ENCODE data around the gene OSMR.

- no peak for TF ChIP-seq EP300 (IDR thresholded peaks at IDR 0.05)
- TF ChIP-seq CTCF (IDR thresholded peaks at IDR 0.05), result no peak
Observed at GRCh38 chr5:38953426-38954012, 107.7 kb downstream of the OSMR start.

All from tibial nerve (tissue), 4 donors.